Prostate gland (tissue), 2 donors: ENCODE results near the gene LRRC10B.

Source experiments
- CTCF ChIP-seq, 4 experiments: fragments of 200-600 bp in 2 of 4; fragments of 450-650 bp in 2 of 4; sonication (generic) in 2 of 4; IDR thresholded peaks; 1 replicate in 3 of 4; 2 replicates in 1 of 4; pipeline ENCODE4 v1.5.1; 2016 to 2019; ENCODE audit warnings: antibody characterized with exemption in 4 of 4, mild to moderate bottlenecking in 2 of 4, moderate library complexity in 2 of 4
- POLR2A ChIP-seq: fragments of 450-650 bp; IDR thresholded peaks from one replicate; pipeline ENCODE4 v1.6.1; 2016; ENCODE audit warnings: antibody characterized with exemption, mild to moderate bottlenecking

DNA sequence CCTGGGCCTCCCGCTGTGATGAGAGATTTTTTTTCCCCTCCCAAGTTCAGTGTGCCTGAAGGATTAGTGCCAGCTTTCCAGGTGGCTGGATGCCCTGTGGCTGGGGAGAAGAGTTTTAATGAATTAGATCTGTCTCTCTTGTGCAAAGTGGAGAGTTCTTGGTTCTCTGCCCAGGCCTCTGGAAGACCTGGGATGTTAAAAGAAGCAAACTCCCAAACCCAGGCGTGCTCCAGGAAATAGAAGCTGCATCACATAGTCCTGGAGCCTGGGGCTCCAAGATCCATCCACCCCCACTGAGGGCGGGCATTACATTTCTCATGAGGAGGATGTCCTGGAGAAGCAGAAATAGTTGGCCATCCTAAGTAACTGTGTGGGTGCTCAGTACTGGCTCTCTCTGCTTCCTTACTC lies 48.1 kb upstream of the LRRC10B start:
- TF ChIP-seq CTCF (IDR thresholded peaks at IDR 0.05) (no peak), POLR2A (no peak)
